Neural cell (in vitro differentiated cells): ENCODE data around the gene TOX2.

ENCODE experiments used
- EP300 ChIP-seq: fragments of 450-650 bp; conservative IDR thresholded peaks from 2 replicates; pipeline ENCODE4 v1.6.1; 2014; ENCODE audit warnings: antibody characterized with exemption, mild to moderate bottlenecking, moderate library complexity; ENCODE audit not compliant: poor library complexity, severe bottlenecking
- EZH2 ChIP-seq: fragments of 200-600, 300-800 bp; shearing (Covaris generic), sonication (generic); IDR thresholded peaks from 2 replicates; pipeline ENCODE4 v1.6.1; 2014; ENCODE audit warnings: antibody characterized with exemption, low read length, borderline replicate concordance, mild to moderate bottlenecking; ENCODE audit not compliant: insufficient read depth, poor library complexity, severe bottlenecking
- MXI1 ChIP-seq: fragments of 450-650 bp; conservative IDR thresholded peaks from 2 replicates; pipeline ENCODE4 v1.6.1; 2014; ENCODE audit warnings: antibody characterized with exemption, mild to moderate bottlenecking; ENCODE audit not compliant: poor library complexity, severe bottlenecking
- POLR2AphosphoS5 ChIP-seq: IDR thresholded peaks from 2 replicates; pipeline ENCODE4 v1.6.1; 2012
- RAD21 ChIP-seq: fragments of 450-650 bp; conservative IDR thresholded peaks from 2 replicates; pipeline ENCODE4 v1.6.1; 2014; ENCODE audit warnings: antibody characterized with exemption, mild to moderate bottlenecking, moderate library complexity
- SMC3 ChIP-seq: fragments of 450-650 bp; conservative IDR thresholded peaks from 2 replicates; pipeline ENCODE4 v1.6.1; 2014; ENCODE audit warnings: antibody characterized with exemption, mild to moderate bottlenecking, moderate library complexity; ENCODE audit not compliant: poor library complexity
- TAF1 ChIP-seq: IDR thresholded peaks from 2 replicates; pipeline ENCODE4 v1.6.1; 2012; ENCODE audit warnings: low read depth
- TF ChIP-seq, protein P1 (sequence below): fragments of 450-650 bp; IDR thresholded peaks from 2 replicates; pipeline ENCODE4 v1.5.1; 2014; ENCODE audit warnings: antibody characterized with exemption, mild to moderate bottlenecking, moderate library complexity; ENCODE audit not compliant: poor library complexity, severe bottlenecking
- TF ChIP-seq, protein P2 (sequence below): IDR thresholded peaks from 2 replicates; pipeline ENCODE4 v1.6.1; 2012; ENCODE audit warnings: borderline replicate concordance

DNA sequence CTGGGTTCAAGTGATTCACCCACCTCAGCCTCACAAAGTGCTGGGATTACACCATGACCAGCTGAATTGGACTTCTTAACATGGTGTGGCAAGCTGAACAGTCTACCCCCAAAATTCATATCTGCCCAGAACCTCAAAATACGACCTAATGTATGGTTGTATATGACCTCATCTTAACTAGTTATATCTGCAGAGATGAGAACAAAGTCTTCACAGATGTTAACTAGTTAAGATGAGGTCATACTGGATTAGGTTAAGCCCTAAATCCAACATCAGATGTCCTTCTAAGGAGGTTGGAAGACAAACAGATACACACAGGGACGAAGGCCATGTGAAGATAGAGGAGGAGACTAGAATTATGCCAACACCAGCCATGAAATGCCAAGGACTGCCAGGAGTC, 169.8 kb downstream of the TOX2 start:
- TF ChIP-seq, protein P1, sequence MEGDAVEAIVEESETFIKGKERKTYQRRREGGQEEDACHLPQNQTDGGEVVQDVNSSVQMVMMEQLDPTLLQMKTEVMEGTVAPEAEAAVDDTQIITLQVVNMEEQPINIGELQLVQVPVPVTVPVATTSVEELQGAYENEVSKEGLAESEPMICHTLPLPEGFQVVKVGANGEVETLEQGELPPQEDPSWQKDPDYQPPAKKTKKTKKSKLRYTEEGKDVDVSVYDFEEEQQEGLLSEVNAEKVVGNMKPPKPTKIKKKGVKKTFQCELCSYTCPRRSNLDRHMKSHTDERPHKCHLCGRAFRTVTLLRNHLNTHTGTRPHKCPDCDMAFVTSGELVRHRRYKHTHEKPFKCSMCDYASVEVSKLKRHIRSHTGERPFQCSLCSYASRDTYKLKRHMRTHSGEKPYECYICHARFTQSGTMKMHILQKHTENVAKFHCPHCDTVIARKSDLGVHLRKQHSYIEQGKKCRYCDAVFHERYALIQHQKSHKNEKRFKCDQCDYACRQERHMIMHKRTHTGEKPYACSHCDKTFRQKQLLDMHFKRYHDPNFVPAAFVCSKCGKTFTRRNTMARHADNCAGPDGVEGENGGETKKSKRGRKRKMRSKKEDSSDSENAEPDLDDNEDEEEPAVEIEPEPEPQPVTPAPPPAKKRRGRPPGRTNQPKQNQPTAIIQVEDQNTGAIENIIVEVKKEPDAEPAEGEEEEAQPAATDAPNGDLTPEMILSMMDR: no peak
- no peak for TF ChIP-seq EZH2
- TF ChIP-seq, protein P2, sequence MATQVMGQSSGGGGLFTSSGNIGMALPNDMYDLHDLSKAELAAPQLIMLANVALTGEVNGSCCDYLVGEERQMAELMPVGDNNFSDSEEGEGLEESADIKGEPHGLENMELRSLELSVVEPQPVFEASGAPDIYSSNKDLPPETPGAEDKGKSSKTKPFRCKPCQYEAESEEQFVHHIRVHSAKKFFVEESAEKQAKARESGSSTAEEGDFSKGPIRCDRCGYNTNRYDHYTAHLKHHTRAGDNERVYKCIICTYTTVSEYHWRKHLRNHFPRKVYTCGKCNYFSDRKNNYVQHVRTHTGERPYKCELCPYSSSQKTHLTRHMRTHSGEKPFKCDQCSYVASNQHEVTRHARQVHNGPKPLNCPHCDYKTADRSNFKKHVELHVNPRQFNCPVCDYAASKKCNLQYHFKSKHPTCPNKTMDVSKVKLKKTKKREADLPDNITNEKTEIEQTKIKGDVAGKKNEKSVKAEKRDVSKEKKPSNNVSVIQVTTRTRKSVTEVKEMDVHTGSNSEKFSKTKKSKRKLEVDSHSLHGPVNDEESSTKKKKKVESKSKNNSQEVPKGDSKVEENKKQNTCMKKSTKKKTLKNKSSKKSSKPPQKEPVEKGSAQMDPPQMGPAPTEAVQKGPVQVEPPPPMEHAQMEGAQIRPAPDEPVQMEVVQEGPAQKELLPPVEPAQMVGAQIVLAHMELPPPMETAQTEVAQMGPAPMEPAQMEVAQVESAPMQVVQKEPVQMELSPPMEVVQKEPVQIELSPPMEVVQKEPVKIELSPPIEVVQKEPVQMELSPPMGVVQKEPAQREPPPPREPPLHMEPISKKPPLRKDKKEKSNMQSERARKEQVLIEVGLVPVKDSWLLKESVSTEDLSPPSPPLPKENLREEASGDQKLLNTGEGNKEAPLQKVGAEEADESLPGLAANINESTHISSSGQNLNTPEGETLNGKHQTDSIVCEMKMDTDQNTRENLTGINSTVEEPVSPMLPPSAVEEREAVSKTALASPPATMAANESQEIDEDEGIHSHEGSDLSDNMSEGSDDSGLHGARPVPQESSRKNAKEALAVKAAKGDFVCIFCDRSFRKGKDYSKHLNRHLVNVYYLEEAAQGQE: no peak
- no peak for TF ChIP-seq POLR2AphosphoS5
- no peak for TF ChIP-seq EP300
- TF ChIP-seq RAD21: no peak
- TF ChIP-seq SMC3: no peak
- no peak for TF ChIP-seq TAF1
- TF ChIP-seq MXI1: no peak
